ENCODE measurements around the gene NOX5. TPM values are rescaled to one million over a fixed set of nuclear protein-coding genes. Genes with fewer than 3 reads are reported as not detected.

The NOX5 gene
- total and polyA plus RNA-seq, 4 donors: 0.18 to 0.23 (median 0.19) TPM; not detected in 1

DNA sequence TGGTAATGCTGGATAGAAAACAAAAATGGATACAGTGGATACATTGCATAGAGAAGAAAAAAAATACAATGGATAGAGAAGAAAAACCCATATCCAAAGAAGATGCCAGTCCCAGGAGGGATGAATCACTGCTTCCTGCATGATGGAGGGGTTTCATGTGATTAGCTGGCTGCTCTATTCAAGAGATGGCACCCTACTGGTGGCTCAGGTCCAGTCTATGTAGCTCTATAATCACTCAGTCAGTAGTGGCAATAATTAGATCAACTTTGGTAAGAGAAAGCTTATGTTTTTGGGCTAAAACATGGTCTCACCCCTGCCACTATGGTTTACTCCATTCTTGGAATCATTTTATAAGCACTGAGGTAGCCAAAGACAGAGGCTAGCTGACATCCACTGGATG lies 33.7 kb upstream of the NOX5 start:
- no peaks in the 10 kb centered on the region for H3K36me3 ChIP-seq (ENCODE audit: control insufficient read depth in 1 of 2, insufficient read depth in 2 of 2, low read length in 1 of 2)
- no peak overlapping the region for H3K27ac ChIP-seq (ENCODE audit: low read depth in 1 of 2, low read length in 2 of 2)
- intact Hi-C loops (cut with DNase I): no loop called here
- DNase-seq (no peak), ATAC-seq (ENCODE audit: low FRiP score) (no peak)
- peaks cover 0 to 4% of the 10 kb centered on the region in 2 donors for H3K27me3 ChIP-seq (ENCODE audit: control insufficient read depth in 1 of 2, insufficient read depth in 2 of 2, low read length in 1 of 2)
- no peaks in the 10 kb centered on the region for H3K4me1 ChIP-seq (ENCODE audit: control insufficient read depth in 1 of 2, insufficient read depth in 2 of 2, low read length in 2 of 2)
- H3K4me3 ChIP-seq (ENCODE audit: low read length in 2 of 2): no peak overlapping the region
- H3K9me3 ChIP-seq (ENCODE audit: control insufficient read depth, low read length): peaks cover 2% of the 10 kb centered on the region

DNA sequence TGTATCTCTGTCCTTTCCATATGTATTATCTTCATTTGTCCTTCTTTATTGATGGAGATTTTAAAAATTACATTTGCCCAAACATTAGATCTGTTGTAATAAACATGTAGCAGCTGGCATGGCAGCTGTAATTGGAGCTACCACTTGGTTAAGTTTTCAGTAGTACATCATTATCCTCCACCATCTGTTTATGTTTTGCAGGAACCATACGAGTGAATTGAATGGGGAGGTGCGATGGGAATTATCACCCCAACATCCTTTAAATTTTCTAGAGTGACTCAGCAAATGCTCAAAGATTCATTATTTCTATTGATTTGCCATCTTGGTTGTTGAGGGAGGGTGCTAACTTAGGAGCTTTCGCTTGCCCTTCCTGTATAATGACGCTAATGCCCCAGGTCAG lies 32.6 kb upstream of the NOX5 start:
- ATAC-seq (ENCODE audit: low FRiP score) (no peak), DNase-seq (no peak)
- Histone ChIP-seq H3K4me1 (ENCODE audit: control insufficient read depth in 1 of 2, insufficient read depth in 2 of 2, low read length in 2 of 2) (no peaks in the 10 kb centered on the region), H3K27me3 (ENCODE audit: control insufficient read depth in 1 of 2, insufficient read depth in 2 of 2, low read length in 1 of 2) (peaks cover 0 to 4% of the 10 kb centered on the region in 2 donors), H3K36me3 (ENCODE audit: control insufficient read depth in 1 of 2, insufficient read depth in 2 of 2, low read length in 1 of 2) (no peaks in the 10 kb centered on the region), H3K9me3 (ENCODE audit: control insufficient read depth, low read length) (peaks cover 2% of the 10 kb centered on the region), H3K27ac (ENCODE audit: low read depth in 1 of 2, low read length in 2 of 2) (no peak overlapping the region), H3K4me3 (ENCODE audit: low read length in 2 of 2) (no peak overlapping the region)
- intact Hi-C loops (cut with DNase I): no loop called here
- 90 to 95% methylated on average over 4 of the region's 4 CpGs for WGBS, 2 donors

DNA sequence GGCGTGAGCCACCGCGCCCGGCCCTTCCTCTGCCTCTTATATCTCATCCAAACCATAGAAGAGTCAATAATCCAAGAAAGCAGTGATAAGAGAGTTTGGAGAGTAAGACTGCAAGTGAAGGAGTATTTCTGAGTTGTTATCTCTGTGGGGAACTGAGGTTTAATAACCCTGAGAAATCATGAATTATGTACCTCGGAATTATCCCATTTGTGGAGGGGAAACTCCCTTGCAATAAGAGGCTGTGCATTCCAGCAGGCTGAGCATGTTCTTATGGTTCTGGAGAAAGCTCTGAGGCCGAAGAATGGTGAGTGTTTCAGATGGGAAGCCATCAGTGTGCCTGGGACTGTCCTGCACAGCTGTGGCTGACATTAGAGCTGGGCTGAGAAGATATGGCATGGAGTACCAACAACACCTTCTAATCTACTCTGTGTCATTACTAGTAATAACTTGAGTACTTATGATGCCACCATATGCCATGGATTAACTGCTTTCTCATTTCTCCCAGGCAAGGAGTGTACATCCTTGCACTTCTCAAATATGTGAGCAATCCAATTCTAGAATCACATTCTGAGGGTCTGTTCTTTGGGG lies 31.4 kb upstream of the NOX5 start:
- H3K36me3 ChIP-seq (ENCODE audit: control insufficient read depth in 1 of 2, insufficient read depth in 2 of 2, low read length in 1 of 2): no peaks in the 10 kb centered on the region
- H3K9me3 ChIP-seq (ENCODE audit: control insufficient read depth, low read length): peaks cover 2% of the 10 kb centered on the region
- H3K27ac ChIP-seq (ENCODE audit: low read depth in 1 of 2, low read length in 2 of 2): no peak overlapping the region
- H3K4me1 ChIP-seq (ENCODE audit: control insufficient read depth in 1 of 2, insufficient read depth in 2 of 2, low read length in 2 of 2): no peaks in the 10 kb centered on the region
- ATAC-seq (ENCODE audit: low FRiP score): no peak
- no peak overlapping the region for H3K4me3 ChIP-seq (ENCODE audit: low read length in 2 of 2)
- no peak for DNase-seq
- intact Hi-C loops (cut with DNase I): no loop called here
- peaks cover 0 to 4% of the 10 kb centered on the region in 2 donors for H3K27me3 ChIP-seq (ENCODE audit: control insufficient read depth in 1 of 2, insufficient read depth in 2 of 2, low read length in 1 of 2)
- WGBS, 2 donors: 94% methylated on average over 6 of the region's 6 CpGs

DNA sequence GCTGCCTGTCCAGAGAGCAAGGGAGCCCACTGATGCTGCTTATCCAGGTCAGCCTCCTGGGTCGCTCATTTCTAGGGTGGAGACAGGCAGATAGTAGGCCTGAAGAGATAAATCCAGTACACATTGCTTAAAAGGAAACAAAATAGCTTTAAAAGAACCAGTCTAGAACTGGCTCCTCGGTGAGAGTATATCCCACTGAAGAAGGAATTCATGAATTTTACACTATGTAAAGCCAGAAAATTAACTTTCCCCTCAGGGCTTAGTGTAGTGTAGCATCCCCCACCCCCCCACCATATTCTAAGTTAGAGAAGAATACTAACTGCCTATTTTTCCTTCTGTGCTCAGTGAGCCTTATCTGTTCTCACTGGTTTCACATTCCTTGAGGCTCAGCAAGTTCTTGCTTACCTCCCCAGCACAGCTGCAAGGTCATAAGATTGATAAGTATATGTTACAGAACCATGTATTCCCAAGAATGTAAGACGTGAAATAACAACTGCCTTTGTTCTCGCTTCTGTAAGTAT lies 30.5 kb upstream of the NOX5 start:
- Histone ChIP-seq H3K36me3 (ENCODE audit: control insufficient read depth in 1 of 2, insufficient read depth in 2 of 2, low read length in 1 of 2) (no peaks in the 10 kb centered on the region), H3K4me1 (ENCODE audit: control insufficient read depth in 1 of 2, insufficient read depth in 2 of 2, low read length in 2 of 2) (no peaks in the 10 kb centered on the region), H3K9me3 (ENCODE audit: control insufficient read depth, low read length) (no peaks in the 10 kb centered on the region), H3K27ac (ENCODE audit: low read depth in 1 of 2, low read length in 2 of 2) (no peak overlapping the region), H3K4me3 (ENCODE audit: low read length in 2 of 2) (no peak overlapping the region), H3K27me3 (ENCODE audit: control insufficient read depth in 1 of 2, insufficient read depth in 2 of 2, low read length in 1 of 2) (peaks cover 0 to 4% of the 10 kb centered on the region in 2 donors)
- WGBS, 2 donors: 51% methylated on average over 4 of the region's 4 CpGs
- no peak for ATAC-seq (ENCODE audit: low FRiP score)
- intact Hi-C loops (cut with DNase I): no loop called here
- no peak for DNase-seq

DNA sequence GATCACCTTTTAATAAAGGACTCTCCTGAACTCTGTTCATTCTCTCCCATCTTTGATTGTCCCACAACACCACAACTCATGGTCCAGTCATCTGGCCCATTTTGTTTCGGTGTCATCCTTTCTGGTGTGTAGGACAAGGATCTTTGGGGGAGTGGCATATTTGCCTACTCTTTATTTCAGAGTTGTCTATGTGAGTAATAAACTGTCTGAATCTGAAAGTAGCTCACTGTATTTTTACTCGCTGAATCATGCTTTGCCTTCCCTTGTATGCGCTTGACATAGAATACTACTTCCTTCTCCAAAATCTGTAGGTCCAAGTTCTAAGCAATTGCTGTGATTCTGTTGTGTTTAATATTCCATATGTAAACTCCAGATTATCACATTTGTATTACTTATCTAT lies 29.9 kb upstream of the NOX5 start:
- 88 to 91% methylated on average over 3 of the region's 3 CpGs for WGBS, 2 donors
- no peak for ATAC-seq (ENCODE audit: low FRiP score)
- H3K36me3 ChIP-seq (ENCODE audit: control insufficient read depth in 1 of 2, insufficient read depth in 2 of 2, low read length in 1 of 2): no peaks in the 10 kb centered on the region
- intact Hi-C loops (cut with DNase I): no loop called here
- H3K4me3 ChIP-seq (ENCODE audit: low read length in 2 of 2): no peak overlapping the region
- H3K27ac ChIP-seq (ENCODE audit: low read depth in 1 of 2, low read length in 2 of 2): no peak overlapping the region
- DNase-seq: no peak
- no peaks in the 10 kb centered on the region for H3K9me3 ChIP-seq (ENCODE audit: control insufficient read depth, low read length)
- no peaks in the 10 kb centered on the region for H3K4me1 ChIP-seq (ENCODE audit: control insufficient read depth in 1 of 2, insufficient read depth in 2 of 2, low read length in 2 of 2)
- peaks cover 0 to 4% of the 10 kb centered on the region in 2 donors for H3K27me3 ChIP-seq (ENCODE audit: control insufficient read depth in 1 of 2, insufficient read depth in 2 of 2, low read length in 1 of 2)

DNA sequence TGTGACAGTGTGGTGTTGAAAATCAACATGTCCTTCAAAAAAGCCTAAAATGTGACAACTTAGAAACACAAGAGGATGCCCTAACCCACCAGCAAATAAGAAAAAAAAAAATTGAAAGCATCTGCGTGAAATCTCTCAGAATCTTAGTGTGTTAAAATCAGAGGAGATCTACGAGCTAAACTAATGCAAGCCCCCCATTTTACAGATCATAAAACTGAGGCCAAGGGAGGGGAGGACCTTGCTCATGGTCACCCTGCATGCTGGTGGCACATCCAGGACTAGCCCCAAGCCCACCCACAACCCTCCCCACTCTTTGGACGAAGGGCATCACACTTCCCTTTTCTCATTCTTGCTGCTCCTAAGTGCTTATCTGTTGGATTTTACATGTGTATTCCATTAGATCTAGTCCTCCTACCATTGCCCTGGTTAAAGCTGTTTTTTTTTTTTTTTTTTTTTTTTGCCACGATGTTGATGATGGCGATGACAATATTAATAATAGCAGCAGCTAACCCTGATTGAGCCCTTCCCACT lies 29.1 kb upstream of the NOX5 start:
- peaks cover 0 to 3% of the 10 kb centered on the region in 2 donors for H3K27me3 ChIP-seq (ENCODE audit: control insufficient read depth in 1 of 2, insufficient read depth in 2 of 2, low read length in 1 of 2)
- intact Hi-C loops (cut with DNase I): no loop called here
- WGBS, 2 donors: 79 to 82% methylated on average over 5 of the region's 5 CpGs
- H3K27ac ChIP-seq (ENCODE audit: low read depth in 1 of 2, low read length in 2 of 2): no peak overlapping the region
- no peaks in the 10 kb centered on the region for H3K9me3 ChIP-seq (ENCODE audit: control insufficient read depth, low read length)
- ATAC-seq (ENCODE audit: low FRiP score) (no peak), DNase-seq (no peak)
- no peak overlapping the region for H3K4me3 ChIP-seq (ENCODE audit: low read length in 2 of 2)
- H3K4me1 ChIP-seq (ENCODE audit: control insufficient read depth in 1 of 2, insufficient read depth in 2 of 2, low read length in 2 of 2): no peaks in the 10 kb centered on the region
- no peaks in the 10 kb centered on the region for H3K36me3 ChIP-seq (ENCODE audit: control insufficient read depth in 1 of 2, insufficient read depth in 2 of 2, low read length in 1 of 2)

DNA sequence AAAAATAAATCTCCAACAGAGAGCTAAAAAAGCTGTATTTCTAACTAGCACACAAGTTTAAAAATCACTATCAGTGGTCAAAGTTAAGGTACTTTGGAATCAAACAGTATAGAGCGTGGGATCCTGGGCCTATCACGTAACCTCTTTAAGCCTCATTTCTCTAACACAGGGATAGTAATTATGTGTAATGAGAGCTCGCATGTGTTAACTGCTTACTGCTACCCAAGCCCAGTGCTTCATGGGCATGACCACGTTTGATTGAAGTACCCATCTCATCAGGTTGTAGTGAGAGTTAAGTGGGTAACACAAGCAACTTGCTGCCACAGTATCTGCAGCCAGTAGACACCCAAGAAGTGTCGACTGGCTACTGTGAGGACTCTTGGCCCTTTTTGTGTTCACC lies 28.2 kb upstream of the NOX5 start:
- Histone ChIP-seq H3K4me3 (ENCODE audit: low read length in 2 of 2) (no peak overlapping the region), H3K9me3 (ENCODE audit: control insufficient read depth, low read length) (no peaks in the 10 kb centered on the region), H3K4me1 (ENCODE audit: control insufficient read depth in 1 of 2, insufficient read depth in 2 of 2, low read length in 2 of 2) (no peaks in the 10 kb centered on the region), H3K36me3 (ENCODE audit: control insufficient read depth in 1 of 2, insufficient read depth in 2 of 2, low read length in 1 of 2) (no peaks in the 10 kb centered on the region), H3K27me3 (ENCODE audit: control insufficient read depth in 1 of 2, insufficient read depth in 2 of 2, low read length in 1 of 2) (peaks cover 0 to under 1% of the 10 kb centered on the region in 2 donors), H3K27ac (ENCODE audit: low read depth in 1 of 2, low read length in 2 of 2) (no peak overlapping the region)
- WGBS, 2 donors: 83 to 85% methylated on average over 5 of the region's 5 CpGs
- intact Hi-C loops (cut with DNase I): no loop called here
- DNase-seq: no peak
- ATAC-seq (ENCODE audit: low FRiP score): no peak

DNA sequence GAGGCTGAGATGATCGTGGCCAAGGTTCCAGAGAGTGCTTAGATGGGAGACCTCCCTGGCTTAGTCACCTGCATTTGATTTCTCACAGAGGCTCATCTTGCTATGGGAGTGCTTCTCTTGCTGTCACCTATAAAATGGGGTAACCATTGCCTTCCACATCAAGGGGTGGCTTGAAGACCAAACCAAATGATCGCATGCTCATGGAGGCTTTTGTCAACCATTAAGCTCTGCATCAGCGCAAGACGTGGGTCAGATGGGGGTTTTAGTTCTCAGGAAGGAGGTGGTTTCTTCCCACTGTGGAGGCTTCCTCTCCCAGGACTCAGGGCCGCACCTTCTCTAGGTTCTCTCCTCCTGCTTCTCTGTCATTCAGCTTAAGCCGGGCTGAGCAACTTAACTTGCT lies 27.4 kb upstream of the NOX5 start:
- Histone ChIP-seq H3K36me3 (ENCODE audit: control insufficient read depth in 1 of 2, insufficient read depth in 2 of 2, low read length in 1 of 2) (no peaks in the 10 kb centered on the region), H3K4me3 (ENCODE audit: low read length in 2 of 2) (no peak overlapping the region), H3K27ac (ENCODE audit: low read depth in 1 of 2, low read length in 2 of 2) (no peak overlapping the region), H3K27me3 (ENCODE audit: control insufficient read depth in 1 of 2, insufficient read depth in 2 of 2, low read length in 1 of 2) (no peaks in the 10 kb centered on the region), H3K4me1 (ENCODE audit: control insufficient read depth in 1 of 2, insufficient read depth in 2 of 2, low read length in 2 of 2) (no peaks in the 10 kb centered on the region), H3K9me3 (ENCODE audit: control insufficient read depth, low read length) (no peaks in the 10 kb centered on the region)
- intact Hi-C loops (cut with DNase I): no loop called here
- ATAC-seq (ENCODE audit: low FRiP score): no peak
- no peak for DNase-seq
- WGBS, 2 donors: 90 to 92% methylated on average over 6 of the region's 6 CpGs

DNA sequence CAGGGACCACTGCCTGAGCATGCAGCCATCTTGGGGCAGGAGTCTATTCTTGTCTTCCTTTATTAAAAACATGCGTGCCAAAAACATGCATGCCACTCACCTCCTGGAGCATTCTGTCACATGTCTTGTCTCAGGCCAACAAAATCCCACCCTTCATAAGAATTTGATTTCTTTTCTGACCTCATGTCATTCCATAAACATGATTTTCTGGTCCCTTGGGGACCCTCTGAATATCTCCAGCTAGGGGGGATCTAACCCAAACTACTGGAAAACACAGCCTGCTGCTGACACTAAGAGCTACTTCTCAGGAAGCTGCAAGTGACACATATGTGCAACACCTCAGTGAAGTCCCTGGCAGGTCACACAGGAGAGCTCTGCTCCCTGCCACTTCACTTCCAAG lies 26.8 kb upstream of the NOX5 start:
- H3K4me3 ChIP-seq (ENCODE audit: low read length in 2 of 2): no peak overlapping the region
- no peak overlapping the region for H3K27ac ChIP-seq (ENCODE audit: low read depth in 1 of 2, low read length in 2 of 2)
- intact Hi-C loops (cut with DNase I): no loop called here
- no peaks in the 10 kb centered on the region for H3K4me1 ChIP-seq (ENCODE audit: control insufficient read depth in 1 of 2, insufficient read depth in 2 of 2, low read length in 2 of 2)
- ATAC-seq (ENCODE audit: low FRiP score) (no peak), DNase-seq (no peak)
- no peaks in the 10 kb centered on the region for H3K36me3 ChIP-seq (ENCODE audit: control insufficient read depth in 1 of 2, insufficient read depth in 2 of 2, low read length in 1 of 2)
- H3K27me3 ChIP-seq (ENCODE audit: control insufficient read depth in 1 of 2, insufficient read depth in 2 of 2, low read length in 1 of 2): no peaks in the 10 kb centered on the region
- no peaks in the 10 kb centered on the region for H3K9me3 ChIP-seq (ENCODE audit: control insufficient read depth, low read length)
- 13 to 52% methylated on average over 1 of the region's 1 CpG for WGBS, 2 donors

Data from aorta (tissue), 5 donors.